Right lobe of liver (tissue), 4 donors: ENCODE measurements around the gene GTPBP3.
A peak's percentile ranks its signal among the peaks of the same experiment; 100 is the strongest.

Experiments used
- CTCF ChIP-seq, 4 donors: fragments of 200-600 bp in 3 of 4; fragments of 450-650 bp in 1 of 4; IDR thresholded peaks; one replicate each; pipeline versions ENCODE4 v1.5.1 to v1.8.0; 2016 to 2022; ENCODE audit warnings: antibody characterized with exemption in 4 of 4, mild to moderate bottlenecking in 2 of 4
- POLR2A ChIP-seq: fragments of 450-650 bp; IDR thresholded peaks from one replicate; pipeline ENCODE4 v1.6.1; 2017; ENCODE audit warnings: antibody characterized with exemption, mild to moderate bottlenecking
- donor health status: DM: no; HTN: no; CAD: no.
- donor health status: DM: no; HTN: no; CAD: no.
- donor health status: DM: no; HTN: yes; CAD: no.

GRCh38 chr19:17296273-17296672 is 41.1 kb upstream of the GTPBP3 start:
- TF ChIP-seq POLR2A (no peak), CTCF (IDR thresholded peaks at IDR 0.05) (peak in 1 of 4 donors; percentile 10)
